GM21737 (cell line): ENCODE measurements around the gene CFAP61.

Experiments
- ATAC-seq: cut with Tn5 transposase; IDR thresholded peaks from one replicate; pipeline ENCODE4 v1.9.1; 2021; ENCODE audit warnings: mild to moderate bottlenecking, moderate library complexity; ENCODE audit not compliant: unreplicated experiment

Gene CFAP61

GRCh38 chr20:20036756-20037155, 15.6 kb upstream of the CFAP61 start:
- ATAC-seq, result no peak

DNA sequence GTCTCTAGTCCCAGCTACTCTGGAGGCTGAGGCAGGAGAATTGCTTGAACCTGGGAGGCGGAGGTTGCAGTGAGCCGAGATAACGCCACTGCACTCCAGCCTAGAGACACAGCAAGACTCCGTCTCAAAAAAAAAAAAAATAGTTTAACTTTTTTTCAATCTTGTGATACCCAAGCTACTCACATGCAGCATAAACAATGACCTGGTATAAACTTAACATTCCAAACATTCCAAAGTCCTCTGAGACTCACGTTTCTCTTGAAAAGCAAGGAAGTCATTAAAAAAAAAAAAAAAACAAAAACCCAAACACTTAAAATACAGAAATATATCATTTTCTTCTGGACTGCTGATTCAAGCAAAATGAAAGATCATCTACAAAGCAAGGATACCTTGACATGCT, 14.4 kb upstream of the CFAP61 start:
- ATAC-seq, result no peak

DNA sequence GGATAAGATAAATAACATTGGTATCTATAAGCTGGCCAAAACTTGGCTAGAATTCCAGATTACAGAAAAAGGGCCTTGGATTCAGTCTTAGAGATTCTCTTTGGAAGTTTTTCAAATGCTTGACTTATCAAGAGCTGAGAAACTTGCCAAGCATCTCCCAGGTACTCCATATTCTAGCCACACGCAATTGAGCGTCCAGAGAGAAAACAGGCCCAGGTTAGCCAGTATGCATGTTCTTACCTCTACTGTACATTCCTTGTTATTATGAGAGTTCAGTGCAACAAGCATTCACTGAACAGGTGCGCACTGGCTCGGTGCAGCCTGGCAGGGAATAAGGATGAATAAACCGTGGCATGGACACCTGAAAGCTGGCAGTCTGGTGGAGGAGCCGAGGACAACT, 13.7 kb upstream of the CFAP61 start:
- no peak for ATAC-seq

- no peak for ATAC-seq
These were observed 12.5 kb upstream of the CFAP61 start for GRCh38 chr20:20039752-20040387.

GRCh38 chr20:20051767-20052073, 612 bp upstream of the CFAP61 start:
- ATAC-seq, result peak; percentile 2

DNA sequence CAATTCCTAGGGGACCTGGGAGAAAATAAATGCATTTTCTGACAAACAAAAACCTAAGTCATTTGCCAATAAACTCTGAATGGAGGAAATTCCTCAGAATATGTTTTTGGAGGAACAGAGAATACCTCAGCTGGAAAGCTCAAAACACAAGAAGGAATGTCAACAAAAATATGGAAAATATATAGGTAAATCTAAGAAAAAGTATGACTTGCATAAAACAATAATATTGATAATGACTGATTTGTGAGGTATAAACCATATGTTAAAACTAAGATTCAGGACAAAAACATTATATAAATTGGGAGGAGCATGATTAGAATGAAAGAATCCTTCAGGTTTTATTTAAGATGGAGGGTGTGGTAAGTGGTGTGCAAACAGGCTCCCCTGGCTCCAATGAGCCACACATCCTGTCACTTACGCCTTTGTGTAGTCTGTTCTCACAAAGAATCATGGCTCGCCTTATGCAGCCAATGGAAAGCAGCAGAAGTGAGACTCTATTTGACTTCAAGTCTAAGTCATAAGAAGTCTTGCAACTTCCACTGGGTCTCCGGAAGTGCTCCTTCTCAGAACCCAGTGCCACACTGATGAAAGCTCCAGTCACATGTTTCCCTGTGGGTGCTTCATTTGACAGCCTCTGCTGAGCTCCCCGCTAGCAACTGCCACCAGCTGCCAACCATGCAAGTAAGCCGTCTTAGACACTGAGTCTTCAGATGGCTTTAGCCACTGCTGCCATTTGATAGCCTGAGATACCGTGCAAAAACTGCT, 8.1 kb downstream of the CFAP61 start:
- no peak for ATAC-seq

DNA sequence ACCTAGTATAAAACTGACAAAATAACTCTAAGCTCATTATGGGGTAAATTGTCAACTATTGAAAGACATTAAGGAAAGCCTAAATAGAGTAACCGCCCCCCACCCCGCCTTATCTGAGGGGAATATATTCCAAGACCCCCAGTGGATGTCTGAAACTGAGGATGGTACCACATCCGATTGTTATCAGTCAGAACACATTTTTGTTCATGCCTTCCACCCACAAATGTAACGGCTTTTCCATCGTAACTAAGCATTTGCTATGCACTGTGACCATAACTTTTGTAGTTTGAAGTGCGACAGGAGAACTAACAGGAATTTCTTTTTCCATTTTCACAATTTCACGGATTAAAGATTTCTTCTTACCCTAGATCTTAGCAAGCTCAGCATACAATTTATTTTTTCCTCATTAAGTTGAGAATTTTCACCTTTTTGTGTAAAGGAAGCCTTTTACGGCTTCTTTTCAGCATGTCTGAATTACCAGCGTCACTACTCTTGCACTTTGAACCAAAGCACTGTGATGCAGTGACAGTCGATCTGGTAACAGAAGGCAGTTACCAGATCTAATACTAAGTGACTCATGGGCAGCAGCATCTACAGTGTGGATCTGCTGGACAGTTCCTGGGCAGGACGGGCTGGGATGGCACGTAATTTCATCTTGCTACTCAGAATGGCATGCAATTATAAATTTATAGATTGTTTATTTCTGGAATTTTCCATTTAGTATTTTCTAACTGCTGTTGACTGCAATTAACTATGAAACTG, 11.8 kb downstream of the CFAP61 start:
- no peak for ATAC-seq

- no peak for ATAC-seq
These were observed 13.0 kb downstream of the CFAP61 start for GRCh38 chr20:20065361-20065760.

DNA sequence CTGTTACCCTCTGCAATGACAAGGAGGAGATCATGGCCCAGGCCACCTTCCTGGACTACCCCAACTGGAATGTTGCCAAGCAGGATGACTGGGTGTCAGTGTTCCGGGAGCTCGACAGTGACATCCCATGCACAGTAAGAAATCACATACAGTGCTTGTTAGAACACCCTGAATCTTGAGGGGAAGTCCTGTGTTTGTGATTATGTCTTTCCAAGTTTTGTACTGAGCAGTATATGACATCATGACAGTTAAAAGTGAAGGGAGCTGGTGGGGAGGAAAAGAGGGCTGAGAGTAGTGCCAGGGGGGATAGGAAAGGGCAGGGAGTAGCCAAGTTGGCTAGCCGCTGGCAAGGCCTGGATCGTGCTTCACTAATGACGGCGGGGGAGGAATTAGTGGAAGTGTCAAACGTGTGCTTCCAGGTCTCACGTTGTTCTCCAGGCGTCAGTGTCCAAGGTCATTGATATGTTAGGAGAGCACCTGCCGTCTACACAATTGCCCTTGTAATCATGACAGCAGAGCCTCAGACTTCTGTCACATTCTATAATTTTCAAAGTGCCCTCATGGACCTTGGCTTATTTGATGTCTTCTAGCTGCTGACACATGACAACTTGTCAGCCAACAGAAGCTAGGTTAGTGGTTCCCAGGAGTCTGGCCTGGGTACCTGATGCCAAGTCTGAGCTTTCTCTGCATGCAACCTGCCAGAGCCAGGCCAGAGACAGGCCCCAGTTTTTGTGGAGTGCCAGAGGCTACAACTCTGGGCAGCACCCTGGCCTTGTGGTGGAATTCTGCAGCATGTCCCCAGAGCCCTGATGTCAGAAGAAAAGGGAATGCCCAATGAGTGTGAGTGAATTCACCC, 18.8 kb downstream of the CFAP61 start:
- no peak for ATAC-seq

DNA sequence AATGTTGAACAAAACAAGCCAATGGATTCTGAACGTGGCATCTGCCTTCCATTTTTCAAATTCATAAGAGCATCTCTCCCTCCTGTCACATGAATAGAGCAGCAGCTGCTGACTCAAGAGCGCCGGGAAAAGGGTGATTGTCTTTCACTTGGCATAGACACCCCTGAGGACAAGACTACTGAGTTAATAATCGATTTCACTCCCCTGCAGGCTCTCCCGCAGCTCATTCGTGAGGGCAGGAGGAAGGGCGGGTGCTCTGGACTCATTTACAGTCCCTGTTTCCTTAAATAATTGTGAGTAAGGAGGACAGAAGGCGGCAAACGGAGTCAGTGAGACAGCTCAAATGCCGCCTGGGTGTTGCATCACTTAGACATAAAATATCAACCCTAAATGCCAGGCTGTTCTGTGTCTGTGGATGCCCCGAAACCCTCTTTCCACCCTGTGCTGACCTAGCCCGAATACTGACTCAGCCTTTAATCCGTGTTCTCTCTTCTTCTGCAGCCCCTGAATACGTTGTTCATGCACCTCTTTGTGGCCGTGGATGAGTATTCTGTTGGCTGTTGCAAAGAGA, 21.6 kb downstream of the CFAP61 start:
- no peak for ATAC-seq

GRCh38 chr20:20075032-20075431, 22.7 kb downstream of the CFAP61 start:
- ATAC-seq, result no peak

DNA sequence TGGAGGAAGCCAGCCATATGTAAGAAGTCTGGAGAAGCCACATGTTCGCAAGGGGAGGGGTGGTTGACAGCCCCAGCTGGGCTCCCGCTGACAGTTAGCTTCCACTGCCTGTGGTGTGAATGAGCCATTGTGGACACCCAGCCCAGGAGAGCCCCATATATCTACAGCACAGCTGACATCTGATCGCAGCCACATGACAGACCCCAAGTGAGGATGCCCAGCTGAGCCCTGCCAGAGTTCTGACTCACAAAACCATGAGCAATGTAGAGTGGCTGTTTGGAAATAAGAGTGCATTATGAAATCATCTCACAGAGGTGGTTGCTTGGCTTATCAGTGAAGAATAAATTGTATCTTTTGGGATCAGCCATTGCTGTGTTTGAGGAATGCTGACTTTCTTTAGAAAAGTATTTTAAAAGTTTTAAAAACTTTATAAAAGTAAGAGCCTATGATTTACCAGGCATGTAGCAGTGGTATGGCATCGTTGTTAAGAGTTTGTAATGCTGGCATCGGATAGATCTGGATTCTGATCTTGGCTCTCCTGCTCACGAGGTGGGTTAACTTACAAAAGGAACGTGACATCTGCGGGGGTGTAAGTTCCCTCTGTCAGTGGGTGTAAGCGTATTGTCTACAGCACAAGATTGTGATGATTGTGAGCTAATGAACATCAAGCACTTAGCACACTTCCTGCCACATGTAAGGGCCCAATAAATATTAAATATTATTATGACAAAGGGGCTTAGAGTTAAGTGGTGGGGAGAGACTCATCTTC, 24.1 kb downstream of the CFAP61 start:
- no peak for ATAC-seq

DNA sequence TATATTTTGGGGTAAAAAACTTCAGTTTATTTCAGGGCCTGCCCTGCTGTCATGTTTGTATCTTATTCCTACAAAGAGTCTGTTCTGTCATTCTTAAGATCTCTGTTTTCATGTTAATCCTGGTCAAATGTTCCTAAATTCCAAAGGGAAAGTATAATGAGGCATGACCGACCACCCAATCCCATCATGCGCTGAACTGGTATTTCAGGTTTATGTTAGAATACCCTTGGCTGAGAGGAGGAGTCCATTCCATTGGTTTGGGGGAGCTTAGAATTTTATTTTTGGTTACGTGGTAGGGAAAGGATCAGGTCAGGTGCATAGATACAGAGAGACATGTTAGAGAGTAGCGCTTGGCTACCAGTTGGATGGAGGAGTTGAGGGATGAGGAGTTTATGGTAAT, 25.7 kb downstream of the CFAP61 start:
- ATAC-seq, result no peak

DNA sequence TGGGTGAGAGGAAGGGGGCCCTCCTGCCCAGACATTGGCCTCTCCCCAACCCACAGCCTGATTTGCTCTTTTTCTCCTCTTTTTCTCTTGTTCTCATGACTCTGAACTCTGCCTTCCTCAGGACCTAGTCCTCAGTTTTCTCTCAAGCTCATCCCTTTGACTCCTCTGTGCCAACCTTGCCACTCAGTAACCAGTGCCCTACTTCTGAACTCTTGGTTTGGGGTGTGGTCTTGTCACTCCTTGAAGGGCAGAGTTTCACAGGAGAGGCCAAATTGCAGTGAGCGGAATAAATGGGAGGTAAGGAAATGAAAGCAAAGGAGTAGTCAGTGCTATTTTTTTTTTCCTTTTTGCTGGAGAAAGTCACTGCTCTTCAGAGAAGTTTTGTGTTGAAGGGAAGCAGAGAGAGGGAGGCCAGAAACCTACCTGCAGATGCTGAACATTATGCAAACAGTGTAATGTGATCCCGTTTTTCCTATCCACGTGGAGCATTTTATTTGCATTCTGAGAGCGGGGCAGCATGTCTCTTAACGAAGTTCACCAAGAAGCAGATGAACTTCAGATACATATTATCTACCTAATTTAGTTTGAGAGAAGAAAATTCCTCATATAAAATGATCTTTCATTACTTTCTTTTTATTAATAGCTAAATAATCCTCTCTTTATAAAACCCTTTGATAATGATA, 26.9 kb downstream of the CFAP61 start:
- no peak for ATAC-seq

DNA sequence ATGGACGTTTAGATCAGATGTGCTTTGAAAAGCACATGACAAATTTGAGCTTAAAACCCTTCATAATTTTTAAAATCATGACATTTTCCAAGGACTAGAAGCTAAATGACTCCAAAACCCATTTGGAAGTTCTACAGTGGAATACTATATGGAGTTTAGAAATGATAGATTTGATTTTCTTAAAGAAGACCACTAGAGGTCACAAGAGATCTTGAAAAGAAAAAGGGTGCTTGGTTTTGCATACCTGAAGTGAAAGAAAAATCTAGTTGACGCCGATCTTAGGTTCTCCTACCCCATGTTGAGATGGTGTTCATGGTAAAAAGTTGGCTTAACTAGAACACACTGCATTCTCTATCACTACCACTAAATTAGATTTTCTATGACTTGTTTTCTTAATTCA, 31.5 kb downstream of the CFAP61 start:
- no peak for ATAC-seq

DNA sequence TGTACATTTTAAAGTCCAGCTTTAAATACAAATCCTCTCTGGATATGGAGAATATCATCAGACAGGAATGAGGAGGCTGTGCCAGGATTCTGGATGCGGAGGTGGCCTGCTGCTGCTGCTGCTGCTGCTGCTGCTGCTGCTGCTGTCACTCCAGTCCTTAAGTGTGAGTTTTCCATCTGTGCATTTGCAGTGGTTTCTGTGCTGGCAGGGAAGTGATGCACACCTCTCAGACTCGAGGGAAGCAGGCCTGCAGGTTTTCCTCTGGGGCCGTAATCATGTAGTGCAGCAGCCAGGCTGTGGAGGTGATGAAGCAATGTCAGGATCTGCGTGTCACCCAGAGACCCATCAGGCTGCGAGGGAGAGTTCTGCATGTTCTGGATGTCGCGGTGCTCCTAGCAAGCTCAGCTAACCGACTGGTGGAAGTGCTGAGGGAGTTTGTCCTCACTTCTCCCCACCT, 32.0 kb downstream of the CFAP61 start:
- ATAC-seq, result no peak

DNA sequence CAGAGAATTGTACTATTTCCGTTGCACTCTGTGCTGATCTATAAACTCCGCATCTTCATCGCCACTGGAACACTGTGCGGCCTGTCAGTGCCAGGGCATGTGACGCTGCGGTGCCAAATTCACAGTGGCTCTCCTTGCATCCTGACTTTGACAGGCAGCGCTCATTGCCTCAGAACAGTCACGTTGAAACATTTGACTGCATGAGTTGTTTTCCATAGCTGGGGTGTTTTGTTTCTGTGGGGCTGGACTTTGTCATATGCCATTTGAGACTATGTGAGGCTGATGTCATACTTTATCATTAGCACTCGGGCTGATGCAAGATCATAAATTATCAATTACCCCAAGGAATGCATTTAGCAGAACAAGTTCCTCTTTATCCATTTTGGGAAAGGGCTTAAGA, 32.7 kb downstream of the CFAP61 start:
- no peak for ATAC-seq

DNA sequence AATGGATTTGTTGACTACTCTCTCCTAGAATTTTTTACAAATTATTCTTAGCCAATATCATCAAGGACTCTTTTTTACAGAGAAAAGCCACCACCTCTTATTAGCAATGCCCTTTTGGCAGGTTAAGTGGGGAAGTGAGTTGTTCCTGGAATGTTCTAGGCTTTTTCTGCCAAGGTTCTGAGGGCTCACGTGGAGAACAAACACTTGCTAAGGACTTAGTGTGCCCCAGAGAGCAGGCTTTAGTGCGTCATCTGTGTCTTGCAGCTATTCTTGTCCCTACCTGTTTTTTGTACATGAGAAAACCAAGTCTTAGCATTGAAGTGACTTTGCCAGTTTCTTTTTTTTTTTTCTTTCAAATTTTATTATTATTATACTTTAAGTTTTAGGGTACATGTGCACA, 33.5 kb downstream of the CFAP61 start:
- no peak for ATAC-seq

DNA sequence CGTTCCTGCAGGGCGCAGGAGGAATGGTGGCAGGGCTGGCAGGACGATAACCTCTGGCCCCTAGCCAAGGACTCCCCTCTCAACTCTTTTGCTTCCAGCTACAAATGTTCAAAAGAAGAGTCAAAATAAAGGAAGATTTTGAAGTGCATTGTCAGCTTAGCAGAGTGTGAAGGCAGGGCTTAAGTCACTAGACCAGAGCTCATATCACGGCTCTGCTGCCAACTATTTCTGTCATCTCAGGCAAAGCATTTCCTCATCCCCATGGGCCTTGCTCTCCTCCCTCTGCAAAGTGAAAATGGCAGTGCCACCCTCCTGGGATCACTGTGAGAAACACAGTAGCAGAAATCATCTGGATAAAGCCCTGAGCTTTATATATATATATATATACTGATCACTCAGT, 36.7 kb downstream of the CFAP61 start:
- no peak for ATAC-seq

GRCh38 chr20:20089939-20090338, 37.6 kb downstream of the CFAP61 start:
- no peak for ATAC-seq
